Body of pancreas (tissue), 4 donors: ENCODE results near the gene TFCP2L1.

Source experiments
- POLR2A ChIP-seq, 3 donors: fragments of 450-650 bp; IDR thresholded peaks; one replicate each; pipeline ENCODE4 v1.6.1; 2016; ENCODE audit warnings: antibody characterized with exemption in 3 of 3, mild to moderate bottlenecking in 2 of 3
- TF ChIP-seq, protein P1 (sequence below), 7 experiments: fragments of 450-650 bp in 4 of 7; fragments of 200-600 bp in 3 of 7; sonication (generic) in 3 of 7; IDR thresholded peaks; one replicate each; pipeline ENCODE4 v1.5.1; 2016 to 2019; ENCODE audit warnings: antibody characterized with exemption in 7 of 7

- TF ChIP-seq POLR2A (IDR thresholded peaks at IDR 0.05), result no peak
- TF ChIP-seq, protein P1, sequence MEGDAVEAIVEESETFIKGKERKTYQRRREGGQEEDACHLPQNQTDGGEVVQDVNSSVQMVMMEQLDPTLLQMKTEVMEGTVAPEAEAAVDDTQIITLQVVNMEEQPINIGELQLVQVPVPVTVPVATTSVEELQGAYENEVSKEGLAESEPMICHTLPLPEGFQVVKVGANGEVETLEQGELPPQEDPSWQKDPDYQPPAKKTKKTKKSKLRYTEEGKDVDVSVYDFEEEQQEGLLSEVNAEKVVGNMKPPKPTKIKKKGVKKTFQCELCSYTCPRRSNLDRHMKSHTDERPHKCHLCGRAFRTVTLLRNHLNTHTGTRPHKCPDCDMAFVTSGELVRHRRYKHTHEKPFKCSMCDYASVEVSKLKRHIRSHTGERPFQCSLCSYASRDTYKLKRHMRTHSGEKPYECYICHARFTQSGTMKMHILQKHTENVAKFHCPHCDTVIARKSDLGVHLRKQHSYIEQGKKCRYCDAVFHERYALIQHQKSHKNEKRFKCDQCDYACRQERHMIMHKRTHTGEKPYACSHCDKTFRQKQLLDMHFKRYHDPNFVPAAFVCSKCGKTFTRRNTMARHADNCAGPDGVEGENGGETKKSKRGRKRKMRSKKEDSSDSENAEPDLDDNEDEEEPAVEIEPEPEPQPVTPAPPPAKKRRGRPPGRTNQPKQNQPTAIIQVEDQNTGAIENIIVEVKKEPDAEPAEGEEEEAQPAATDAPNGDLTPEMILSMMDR (IDR thresholded peaks at IDR 0.05), result no peak
These were observed 42.0 kb downstream of the TFCP2L1 start for GRCh38 chr2:121242976-121243375.
